ENCODE results near the gene PSMD2. TPM values are rescaled to one million over a fixed set of nuclear protein-coding genes. Genes with fewer than 3 reads are reported as not detected.

The PSMD2 gene
- total RNA-seq, result 206 and 210 TPM in 2 replicates

- CTCF ChIA-PET, result interaction anchor here (1.0 kb wide), 2 partner anchors 215 to 414 kb away, joined by 3 read pairs; partner anchors contain the start of gene PARL
- peak; percentile 96 for DNase-seq
Measured at GRCh38 chr3:184298759-184299487, at the start of gene PSMD2. Gene PSMD2 (plus strand): TSS chr3:184299241. CDS start chr3:184299267, 26 bp downstream.

GRCh38 chr3:184249412-184250166 lies 49.5 kb upstream of the PSMD2 start, which contains the start of gene EEF1AKMT4:
Gene EEF1AKMT4 (plus strand): TSS chr3:184249672. CDS start chr3:184249695, 23 bp downstream.
- Mint-ChIP-seq H3K27ac (peak within 1 kb of the TSS; percentile 94), H3K4me3 (peak within 1 kb of the TSS; percentile 90), H3K4me1 (peaks cover 19% of the 10 kb centered on the region), H3K27me3 (no peaks in the 10 kb centered on the region), H3K9me3 (no peaks in the 10 kb centered on the region), H3K36me3 (ENCODE audit: low read depth) (peaks cover 22% of the 10 kb centered on the region)
- ChIA-PET CTCF (interaction anchor here (0.6 to 1.9 kb wide), 11 partner anchors 11 to 354 kb away, joined by 3 to 17 read pairs (median 3); partner anchors contain the start of gene CAMK2N2), POLR2A (interaction anchor here (0.6 to 1.4 kb wide), 9 partner anchors 12 to 408 kb away, joined by 3 to 10 read pairs (median 3); partner anchors contain the start of genes ABCF3, AP2M1, CAMK2N2 and EIF2B5)
- peak; percentile 81 for ATAC-seq (ENCODE audit: low read depth)
- intact Hi-C loops (cut with micrococcal nuclease), result loop anchor here (1.0 to 2.0 kb wide), 17 partner anchors 12 to 1689 kb away; partner anchors contain the start of genes ABCC5, ABCF3, AP2M1 and CAMK2N2
- TF ChIP-seq CTCF (IDR thresholded peaks at IDR 0.05), result no peak
- peak; percentile 89 for DNase-seq

More at GRCh38 chr3:184298759-184299487, at the start of gene PSMD2:
- Mint-ChIP-seq H3K36me3 (ENCODE audit: low read depth) (peaks cover 44% of the 10 kb centered on the region), H3K9me3 (no peaks in the 10 kb centered on the region), H3K27me3 (no peaks in the 10 kb centered on the region), H3K4me3 (peak within 1 kb of the TSS; percentile 95), H3K27ac (peak within 1 kb of the TSS; percentile 88), H3K4me1 (peaks cover 23% of the 10 kb centered on the region)
- TF ChIP-seq CTCF (IDR thresholded peaks at IDR 0.05), result no peak
- peak; percentile 96 for ATAC-seq (ENCODE audit: low read depth)
- POLR2A ChIA-PET, result interaction anchor here (0.6 to 1.2 kb wide), 6 partner anchors 17 to 404 kb away, joined by 3 to 7 read pairs (median 3); partner anchors contain the start of gene FAM131A
- intact Hi-C loops (cut with micrococcal nuclease), result loop anchor here (1.0 to 5.0 kb wide), 15 partner anchors 15 to 1138 kb away; partner anchors contain the start of genes ABCC5, ABCF3, AP2M1 and CAMK2N2

GRCh38 chr3:184250167-184250828 lies 48.7 kb upstream of the PSMD2 start:
- no peaks in the 10 kb centered on the region for H3K27me3 Mint-ChIP-seq

More at GRCh38 chr3:184250167-184250828, 48.7 kb upstream of the PSMD2 start:
- H3K27ac Mint-ChIP-seq, result peak overlapping the region; percentile 94
- intact Hi-C loops (cut with micrococcal nuclease), result loop anchor here (1.0 to 2.0 kb wide), 6 partner anchors 11 to 355 kb away; partner anchors contain the start of genes ABCC5 and CAMK2N2
- H3K9me3 Mint-ChIP-seq, result no peaks in the 10 kb centered on the region
- peaks cover 15% of the 10 kb centered on the region for H3K36me3 Mint-ChIP-seq (ENCODE audit: low read depth)
- DNase-seq, result peak; percentile 79
- peak; percentile 68 for ATAC-seq (ENCODE audit: low read depth)
- CTCF ChIA-PET, result interaction anchor here (0.6 to 1.9 kb wide), 10 partner anchors 11 to 354 kb away, joined by 3 to 17 read pairs (median 4); partner anchors contain the start of gene CAMK2N2
- POLR2A ChIA-PET, result interaction anchor here (0.9 to 1.4 kb wide), 7 partner anchors 11 to 366 kb away, joined by 3 to 6 read pairs (median 3); partner anchors contain the start of genes ABCF3, AP2M1, CAMK2N2 and EIF2B5
- peaks cover 19% of the 10 kb centered on the region for H3K4me1 Mint-ChIP-seq
- TF ChIP-seq CTCF (IDR thresholded peaks at IDR 0.05), result peak; percentile 88
- H3K4me3 Mint-ChIP-seq, result peak overlapping the region; percentile 90
